ENCODE data around the gene HSPG2.

Gene HSPG2

DNA sequence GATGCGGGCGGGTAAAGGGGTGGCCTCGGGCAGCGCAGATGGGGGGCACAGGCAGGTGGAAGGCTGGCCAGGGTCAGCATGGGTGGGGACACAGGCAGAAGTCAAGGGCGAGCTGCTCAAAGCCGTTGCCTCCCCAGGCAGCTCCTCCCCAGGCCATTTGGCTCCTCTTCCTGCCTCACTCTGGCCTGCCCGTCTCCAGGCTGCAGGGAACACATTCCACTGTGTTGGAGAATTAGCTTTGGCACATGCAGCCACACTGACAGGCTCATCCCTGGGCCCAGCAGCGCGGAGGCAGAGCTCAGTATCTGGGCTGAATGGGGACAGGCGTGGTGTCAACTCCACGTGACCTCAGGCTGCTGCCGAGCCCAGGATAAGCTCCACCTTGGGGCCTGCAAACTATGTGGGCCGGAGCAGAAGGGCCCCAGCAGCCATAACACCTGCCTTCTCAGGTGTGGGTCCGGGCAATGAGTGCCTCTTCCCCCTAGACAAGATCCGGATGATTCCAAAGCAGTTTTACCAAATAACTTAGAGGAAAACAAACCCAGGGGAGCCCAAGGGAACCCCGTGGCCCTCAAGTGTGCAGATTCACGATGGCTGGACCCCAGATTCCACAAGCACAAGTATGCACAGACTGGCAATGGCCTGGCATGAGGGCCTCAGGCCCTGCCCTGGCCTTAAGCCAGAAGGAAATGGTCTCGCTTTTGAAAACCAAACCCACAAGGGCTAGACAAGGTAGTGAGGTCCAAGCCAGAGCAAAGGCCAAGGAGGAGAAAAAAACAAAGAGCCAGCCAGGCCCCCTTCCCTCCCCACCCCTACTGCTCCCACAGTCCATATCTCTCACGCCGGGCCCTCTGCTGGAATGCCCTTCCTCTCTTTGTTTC, 40.2 kb downstream of the HSPG2 start:
- DNase-seq, result no peak

DNA sequence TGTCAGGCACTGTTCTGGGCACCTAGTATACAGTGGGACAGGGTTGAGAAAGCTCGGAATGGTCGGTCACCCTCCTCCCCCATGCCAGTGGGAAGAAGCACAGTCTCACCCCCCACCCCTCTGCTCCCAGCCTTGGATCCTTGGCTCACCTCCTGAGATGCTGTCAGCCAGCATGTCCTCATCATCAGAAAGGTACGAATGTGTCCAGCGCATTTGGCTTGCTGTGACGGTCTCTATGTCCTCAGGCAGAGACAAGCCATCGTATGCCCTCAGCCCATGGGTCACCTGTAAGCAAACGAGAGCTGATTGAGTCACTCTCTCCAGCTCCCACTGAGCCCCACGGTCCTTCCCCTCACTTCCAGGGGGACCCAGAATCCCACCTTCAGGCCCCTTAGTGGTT, 41.1 kb downstream of the HSPG2 start:
- no peak for DNase-seq

DNA sequence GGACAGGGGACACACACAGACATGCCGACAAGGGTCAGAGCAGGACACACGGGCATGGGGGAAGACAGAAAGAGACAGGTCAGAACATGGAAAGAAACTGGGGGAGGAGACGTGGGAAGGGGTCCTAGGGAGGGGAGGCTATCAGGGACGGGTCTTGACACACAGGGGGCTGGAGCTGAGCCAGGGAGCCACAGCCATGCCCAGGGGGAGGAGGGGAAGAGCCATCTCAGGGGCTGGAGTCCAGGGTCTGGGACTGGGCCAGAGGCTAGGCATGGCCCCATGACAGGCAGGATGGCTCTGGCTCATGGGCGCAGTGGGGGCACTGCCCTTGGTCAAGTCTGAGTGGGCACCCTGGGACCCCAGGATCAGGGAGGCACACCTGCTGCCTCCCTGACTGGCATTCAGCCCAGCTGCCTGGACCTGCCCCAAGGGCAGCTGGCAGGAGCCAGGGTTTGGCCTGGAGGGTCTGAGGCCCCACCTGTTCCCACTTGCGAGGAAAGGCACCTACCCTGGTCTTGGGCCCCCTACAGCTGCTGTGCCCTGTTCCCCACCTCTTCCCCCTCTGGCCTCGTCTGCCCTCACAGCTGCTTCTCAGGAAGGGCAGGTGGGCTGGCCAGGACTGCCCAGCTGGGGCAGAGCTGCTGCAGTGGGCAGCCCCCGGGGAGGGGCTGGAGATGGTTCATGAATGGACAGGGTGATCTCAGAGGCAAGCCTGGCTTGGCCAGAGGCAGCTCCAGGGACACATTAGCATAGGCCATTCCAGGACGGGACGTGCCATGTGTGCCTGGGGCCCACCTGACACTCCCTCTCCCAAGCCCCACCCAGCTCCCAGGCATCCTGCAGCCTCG, 42.9 kb downstream of the HSPG2 start:
- DNase-seq, result no peak

DNA sequence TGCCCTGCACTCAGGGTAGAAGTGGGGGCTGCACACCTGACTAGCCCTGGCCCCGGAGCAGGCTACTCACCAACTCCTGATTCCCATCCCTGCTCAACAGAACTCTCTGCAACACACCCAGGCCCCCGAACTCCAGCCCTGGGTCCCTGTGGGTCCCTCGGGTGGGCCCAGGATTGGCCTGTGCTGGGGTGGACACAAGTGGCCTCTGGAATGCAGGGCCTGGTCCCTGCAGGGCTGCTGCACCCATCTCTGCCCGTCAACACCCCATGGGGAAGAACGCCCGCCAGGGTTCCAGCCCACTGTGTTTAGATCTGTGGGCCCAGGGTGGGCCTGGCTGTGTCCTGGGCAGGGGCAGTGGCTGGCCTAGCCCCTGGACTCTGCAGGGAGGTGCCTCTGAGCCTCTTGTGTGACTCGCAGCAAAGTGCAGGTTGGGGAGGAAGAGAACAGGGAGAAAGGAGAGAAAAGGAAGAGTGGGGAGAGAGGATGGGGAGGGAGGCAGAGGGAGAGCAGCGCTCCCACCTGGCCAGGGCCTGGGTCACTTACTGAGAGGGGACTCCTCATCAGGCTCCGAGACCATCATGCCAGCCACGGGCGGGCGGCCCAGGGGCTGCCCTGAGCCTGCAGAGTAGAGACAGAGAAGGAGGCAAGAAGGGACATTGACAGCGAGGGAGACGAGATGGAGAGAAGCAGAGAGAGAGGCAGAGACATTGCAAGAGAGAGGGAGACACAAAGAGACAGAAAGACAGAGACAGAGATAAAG, 43.9 kb downstream of the HSPG2 start:
- DNase-seq, result no peak

DNA sequence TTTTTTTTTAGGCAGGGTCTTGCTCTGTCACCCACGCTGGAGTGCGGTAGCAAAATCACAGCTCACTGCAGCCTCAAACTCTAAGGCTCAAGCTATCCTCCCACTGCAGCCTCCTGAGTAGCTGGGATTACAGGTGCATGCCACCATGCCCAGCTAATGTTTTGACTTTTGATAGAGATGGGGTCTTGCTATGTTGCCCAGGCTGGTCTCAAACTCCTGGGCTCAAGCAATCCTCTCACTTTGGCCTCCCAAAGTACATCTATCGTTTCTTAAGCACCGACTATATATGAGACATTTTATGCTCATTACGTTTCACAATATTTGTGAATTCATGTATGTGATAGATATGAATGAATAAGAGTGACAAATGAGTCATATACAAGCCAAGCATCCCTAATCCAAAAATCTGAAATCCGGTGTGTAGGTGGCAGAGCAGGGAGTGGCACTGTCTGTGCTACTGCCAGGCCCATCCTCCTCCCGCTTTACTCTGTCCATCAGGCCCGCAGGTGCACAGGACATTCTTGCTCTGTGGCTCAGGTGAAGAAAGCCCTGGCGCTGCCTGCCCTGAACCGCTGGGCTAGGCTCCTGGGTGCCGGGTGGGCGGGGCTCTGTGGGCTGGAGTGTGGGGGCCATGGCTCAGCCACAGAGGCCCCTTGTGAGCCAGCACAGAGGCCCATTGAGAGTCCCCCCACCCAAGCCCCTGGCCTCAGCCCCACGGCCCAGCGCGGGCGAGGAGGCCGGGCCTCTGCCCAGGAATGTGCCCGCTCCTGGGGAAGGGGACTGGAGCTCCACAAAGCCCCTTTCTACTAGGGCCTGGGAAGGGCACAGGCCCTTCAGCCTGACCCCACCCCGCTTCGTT, 45.3 kb downstream of the HSPG2 start:
- DNase-seq, result no peak

DNA sequence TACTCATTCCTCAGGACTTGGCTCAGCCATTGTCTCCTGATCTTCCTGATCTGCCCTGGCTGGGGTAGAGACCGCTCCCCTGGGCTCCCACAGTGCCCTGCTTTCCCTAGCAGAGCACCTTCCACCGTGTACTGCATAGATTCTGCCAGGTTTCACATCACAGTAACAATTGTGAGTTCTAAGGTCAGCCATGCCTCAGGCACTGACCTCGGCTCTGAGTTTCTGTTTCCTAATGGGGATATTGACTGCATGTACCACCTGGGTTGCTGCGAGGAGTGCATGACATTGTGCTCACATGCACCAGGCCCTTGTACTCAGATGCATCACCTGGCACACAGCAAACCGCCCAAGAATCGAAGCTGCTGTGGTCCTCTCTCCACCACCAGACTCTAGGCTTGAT, 46.0 kb downstream of the HSPG2 start:
- no peak for DNase-seq

DNA sequence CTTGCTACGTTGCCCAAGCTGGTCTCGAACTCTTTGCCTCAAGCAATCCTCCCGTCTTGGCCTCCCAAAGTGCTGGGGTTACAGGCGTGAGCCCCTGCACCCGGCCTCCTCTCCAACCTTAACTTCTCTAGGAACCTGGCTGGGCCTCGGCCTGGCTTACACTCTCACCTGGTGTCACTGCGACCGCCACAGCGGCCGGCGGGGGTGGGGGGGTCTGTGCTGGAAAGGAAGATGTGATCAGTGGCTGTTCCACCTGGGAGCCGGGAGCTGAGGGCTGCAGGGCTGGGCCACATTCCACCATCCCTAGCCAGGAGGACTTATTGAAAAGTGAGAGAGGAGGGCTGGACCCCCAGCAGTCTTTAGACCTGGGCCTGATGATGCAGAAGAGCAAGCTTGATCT, 48.6 kb downstream of the HSPG2 start:
- DNase-seq, result no peak

DNA sequence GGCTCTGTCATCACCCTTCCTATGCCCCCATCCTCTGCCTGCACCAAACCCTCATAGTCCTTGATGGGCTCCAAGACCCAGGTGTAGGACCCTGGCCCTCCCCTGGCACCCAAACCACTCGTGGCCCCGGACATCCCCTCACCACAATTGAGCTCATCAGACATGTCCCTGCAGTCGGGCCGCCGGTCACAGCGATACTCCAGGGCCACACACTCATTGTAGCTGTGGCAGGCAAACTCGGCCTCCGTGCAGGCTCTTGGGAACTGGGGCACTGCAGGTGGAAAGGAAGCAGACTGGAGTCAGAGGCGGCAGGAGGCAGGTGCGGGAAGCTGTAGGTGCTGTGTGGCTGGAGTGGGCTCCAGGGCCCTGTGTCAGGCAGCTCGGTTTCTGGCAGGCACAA, 49.3 kb downstream of the HSPG2 start:
- no peak for DNase-seq

DNA sequence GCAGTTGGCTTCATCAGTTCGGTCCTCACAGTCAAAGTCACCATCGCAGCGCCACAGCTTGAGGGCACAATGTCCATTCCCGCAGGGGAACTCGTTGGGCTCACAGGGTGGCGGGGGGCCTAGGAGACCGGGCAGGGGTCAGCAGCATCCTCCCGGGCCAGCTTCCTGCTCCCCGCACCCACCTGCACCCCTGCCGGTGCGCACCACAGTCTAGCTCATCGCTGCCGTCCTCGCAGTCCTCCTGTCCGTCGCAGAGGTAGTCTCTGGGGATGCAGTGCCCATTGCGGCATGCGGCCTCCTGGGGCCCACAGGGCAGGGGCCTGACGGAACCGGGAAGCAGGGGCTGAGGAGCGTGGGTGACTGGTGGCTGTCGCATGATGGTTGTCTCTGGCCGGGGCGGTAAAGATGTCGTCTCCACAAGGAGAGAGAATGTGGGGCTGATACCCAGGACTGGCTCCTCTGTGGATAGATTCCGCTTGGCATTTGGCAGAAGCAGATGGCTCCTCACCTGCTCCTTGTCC, 49.8 kb downstream of the HSPG2 start:
- no peak for DNase-seq

DNA sequence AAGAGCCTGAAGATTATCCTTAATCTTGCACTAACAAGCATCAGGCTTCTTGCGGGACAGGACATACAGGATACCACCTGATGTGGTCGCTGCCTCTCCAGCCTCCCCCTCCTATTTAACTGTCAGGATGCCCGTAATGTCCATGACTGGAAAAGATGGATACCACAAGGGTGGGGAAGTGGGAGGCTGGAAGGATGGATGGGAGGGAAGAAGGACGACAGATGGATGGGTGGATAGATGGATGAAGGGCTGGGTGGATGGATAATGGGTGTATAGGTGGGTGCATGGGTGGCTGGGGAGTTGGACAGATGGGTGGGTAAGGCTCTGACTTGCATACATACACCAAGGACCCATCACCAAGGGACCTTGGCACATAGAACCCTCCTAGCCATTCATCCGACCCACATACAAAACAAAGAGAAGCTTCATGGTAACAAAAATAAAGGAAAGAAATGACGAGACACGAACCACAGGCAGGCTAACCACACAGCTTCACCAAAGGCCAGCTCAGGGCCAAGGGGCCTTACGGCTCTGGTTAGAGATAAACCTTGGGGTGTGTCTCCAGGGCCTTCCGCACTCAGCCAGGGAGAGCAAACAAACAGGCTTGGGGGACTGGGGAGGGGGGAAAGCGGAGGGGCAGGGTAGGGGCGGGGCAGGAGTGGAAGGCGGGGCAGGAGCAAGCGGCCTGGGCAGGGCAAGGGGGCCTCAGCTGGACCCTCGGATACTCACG, 50.5 kb downstream of the HSPG2 start:
- no peak for DNase-seq

DNA sequence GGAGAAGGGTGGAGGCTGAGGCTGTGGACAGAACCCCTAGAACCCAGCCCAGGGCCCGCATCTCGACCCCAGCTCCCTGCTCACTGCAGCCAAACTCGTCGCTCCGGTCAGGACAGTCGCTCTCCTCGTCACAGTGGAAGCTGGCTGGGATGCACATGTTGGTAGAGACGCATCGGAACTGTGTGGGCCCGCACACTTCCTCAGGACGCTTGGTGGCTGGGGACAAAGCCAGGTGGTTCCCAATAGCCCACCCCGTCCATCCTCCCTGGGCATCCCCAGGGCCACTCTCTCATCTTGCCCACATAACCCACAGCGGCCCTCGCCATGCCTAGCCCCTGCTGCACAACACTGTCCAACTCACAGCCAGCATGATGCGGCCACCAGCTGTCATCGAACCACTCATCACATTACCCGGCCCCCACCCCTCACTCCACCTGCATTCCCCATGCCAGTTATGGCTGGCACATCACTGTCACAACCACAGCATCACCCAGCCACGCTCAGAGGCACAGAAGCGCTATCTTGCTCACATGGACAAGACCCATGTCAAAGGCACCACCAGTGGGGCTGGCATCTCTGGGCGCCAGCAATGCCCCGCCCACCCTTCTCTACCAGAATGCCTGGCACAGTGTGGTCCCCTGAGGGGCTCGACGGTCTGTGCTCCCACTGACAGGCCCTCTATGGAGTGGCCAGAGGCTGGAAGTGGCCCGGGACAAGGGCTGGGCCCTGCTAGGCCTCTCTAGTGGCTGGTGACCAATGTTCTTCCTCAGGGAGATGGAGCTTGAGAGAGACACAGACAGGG, 51.7 kb downstream of the HSPG2 start:
- no peak for DNase-seq

DNA sequence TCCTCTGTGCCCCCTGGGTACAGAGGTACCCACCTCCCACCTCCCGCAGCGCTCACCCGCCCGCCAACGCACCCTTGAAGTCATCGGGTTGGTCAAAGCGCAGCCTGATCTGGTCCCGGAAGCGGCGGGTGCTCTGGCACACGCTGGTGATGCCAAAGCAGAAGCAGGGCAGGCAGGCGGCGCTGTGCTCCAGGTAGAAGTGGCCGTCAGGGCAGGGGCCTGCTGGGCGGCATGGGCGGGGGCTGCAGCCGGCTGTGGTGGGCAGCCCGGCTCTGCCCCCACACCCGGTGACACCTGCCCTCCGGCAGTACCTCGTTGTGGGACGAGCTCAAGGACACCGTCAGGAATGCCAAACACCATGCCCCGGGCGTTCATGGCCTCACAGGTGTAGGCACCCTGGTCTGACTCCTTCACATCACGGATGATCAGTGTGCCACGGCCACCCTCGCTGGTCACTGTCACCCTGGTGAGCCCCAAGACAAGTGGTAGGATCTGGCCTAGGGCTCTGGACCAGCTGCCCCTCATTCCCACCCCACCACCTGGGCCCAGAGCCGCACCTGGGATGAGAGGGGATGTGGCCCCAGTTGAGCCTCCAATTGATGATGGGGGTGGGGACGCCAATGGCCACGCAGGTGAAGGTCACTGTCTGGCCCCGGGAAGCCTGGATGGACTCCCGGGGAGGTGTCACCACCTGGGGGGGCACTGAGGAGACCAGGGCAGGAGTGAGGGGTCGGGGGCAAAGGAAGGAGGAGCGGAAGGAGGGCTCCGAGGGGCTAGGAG, 52.5 kb downstream of the HSPG2 start:
- DNase-seq, result no peak

DNA sequence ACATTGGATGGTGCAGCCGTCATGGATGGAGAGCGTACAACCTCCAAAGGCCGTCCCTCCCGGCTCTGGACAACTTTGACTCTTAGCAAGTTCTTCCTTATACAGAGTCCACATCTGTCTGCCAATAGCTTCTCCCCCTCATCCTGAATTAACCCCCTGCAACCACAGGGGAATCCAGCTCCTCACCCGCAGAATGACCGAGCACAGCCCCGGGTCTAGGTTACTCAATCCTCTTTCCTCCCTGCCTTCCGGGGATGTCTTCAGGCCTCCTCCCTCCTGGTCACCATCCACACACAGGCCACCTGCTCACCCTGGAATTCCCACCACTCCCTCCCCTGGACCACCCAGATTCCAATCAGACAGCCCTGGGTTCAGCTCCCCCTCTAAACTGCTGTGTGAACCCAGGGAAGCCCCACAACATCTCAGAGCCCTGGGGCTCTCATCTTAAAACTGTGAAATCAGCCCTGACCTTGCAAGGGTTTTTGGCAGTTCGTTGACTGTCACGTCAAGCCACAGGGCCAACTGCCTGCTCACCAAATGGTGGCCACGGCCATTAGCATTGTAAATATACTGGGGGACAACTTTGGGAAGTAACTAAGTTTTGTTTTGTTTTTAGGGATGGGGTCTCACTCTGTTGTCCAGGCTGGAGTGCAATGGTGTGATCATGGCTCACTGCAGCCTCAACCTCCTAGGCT, 54.2 kb downstream of the HSPG2 start:
- DNase-seq, result no peak

DNA sequence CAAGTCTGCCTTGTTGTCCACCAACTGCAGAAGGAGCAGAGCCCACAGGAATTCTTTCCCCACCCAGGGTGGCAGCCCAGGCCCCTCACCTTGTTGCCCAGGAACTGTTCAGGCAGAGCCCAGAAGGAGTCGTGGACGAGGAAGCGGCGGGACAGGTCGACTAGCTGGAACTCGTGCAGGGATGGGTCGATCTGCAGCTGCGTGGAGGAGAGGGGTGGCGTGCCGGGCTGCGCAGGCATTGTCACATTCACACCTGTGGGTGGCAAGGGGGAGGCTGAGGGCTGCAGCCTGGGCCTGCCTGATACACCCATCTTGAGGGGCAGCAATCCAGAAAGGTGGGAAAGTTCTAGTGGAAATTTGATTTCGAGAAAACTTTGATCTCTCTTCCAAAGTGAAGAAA, 55.9 kb downstream of the HSPG2 start:
- no peak for DNase-seq

DNA sequence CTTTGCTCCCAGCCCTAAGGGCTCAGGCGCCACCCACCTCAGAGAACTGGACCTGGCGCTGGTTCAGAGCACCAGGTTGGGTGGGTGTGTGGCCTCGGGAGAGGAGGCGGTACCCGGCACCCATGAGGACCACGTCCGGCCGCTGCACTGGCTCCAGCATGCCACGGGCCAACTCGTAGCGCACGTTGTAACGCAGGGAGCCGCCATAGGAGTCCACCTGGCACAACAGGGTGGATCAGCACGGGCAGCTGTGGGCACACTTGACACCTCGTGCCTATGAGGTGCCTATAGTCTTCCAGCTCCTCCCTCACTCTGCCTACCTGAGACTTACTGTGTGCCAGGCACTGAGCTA, 56.5 kb downstream of the HSPG2 start:
- DNase-seq, result no peak

DNA sequence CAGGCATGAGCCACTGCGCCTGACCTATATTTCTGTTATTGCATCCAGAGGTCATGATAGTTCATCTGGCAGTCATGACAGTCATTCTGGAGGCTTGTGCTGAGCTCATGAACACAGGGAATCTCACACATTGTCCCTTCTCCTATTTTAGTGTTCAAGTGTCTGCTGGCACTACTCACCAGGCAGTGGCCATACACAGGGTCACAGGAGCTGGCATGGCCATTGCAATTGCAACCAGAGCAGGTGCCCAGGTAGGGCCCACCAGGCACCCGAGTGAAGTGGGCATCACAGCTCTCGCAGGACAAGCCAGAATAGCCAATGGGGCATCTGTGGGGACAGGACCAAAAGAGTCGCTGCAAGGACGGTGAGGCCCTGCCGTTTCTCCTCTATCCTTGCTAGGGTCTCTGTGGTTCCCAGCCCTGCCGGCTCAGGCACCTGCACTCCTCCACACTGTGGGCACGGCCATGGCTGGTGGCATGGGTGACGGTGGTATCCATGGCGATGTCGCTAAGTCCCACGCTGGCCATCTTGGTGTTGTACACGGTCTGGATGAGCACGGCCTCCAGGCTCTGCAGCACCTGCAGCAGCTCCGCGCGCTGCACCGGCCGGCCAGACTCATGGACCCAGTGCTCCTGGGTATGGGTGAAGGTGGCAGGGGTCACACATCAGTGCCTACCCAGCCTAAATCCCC, 57.0 kb downstream of the HSPG2 start:
- DNase-seq, result no peak

DNA sequence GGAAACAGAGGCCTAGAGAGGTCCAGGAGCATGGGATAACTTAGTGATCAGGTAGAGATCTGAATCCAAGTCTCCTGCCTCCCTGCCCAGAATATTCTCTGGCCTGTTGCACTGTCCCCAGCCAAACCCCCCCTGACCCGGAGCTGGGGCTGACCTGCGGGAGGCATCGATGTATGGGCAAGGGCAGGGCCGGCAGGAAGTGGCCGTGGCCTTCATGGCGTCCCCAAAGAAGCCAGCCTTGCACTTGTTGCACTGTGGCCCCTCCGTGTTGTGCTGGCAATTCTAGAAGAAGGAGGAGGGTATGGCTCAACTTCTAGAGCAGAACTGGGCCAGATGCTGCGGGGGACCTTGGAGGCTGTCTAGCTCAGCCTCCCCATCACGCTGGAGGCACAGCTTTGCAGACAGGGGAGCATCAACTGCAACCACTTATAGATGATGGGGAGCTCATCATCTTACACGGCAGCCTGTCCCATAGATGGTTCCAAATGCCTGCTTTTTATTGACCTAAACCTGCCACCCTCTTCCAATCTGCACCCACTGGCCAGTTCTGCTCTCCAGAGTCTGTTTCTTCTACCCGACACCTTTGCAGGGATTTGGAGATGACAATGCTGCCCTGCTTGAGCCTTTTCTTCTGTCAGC, 58.2 kb downstream of the HSPG2 start:
- no peak for DNase-seq

Measured in HCEC 1CT (cell line).